NCI-H2196 treated with DMSO at 0.1 percent for 48 hours (cell line): ENCODE measurements around the gene LYSET.
"Not testable (repeated sequence)": the region's sequence is repeated elsewhere in the genome, so short reads cannot be mapped to it uniquely, and the experiment has no call there.

Experiments
- DNase-seq: peaks from one replicate; lab custom pipeline; 2025; ENCODE audit not compliant: unreplicated experiment; lab: John Stamatoyannopoulos, UW

The LYSET gene

GRCh38 chr14:93220509-93220908, 35.4 kb downstream of the LYSET start:
- no peak for DNase-seq

GRCh38 chr14:93223565-93223964, 38.4 kb downstream of the LYSET start:
- no peak for DNase-seq

- DNase-seq = no peak
These were observed 43.4 kb downstream of the LYSET start for GRCh38 chr14:93228550-93228949.

GRCh38 chr14:93230539-93230938, 45.4 kb downstream of the LYSET start:
- no peak for DNase-seq

- DNase-seq = no peak
These were observed 46.2 kb downstream of the LYSET start for GRCh38 chr14:93231129-93231979.

GRCh38 chr14:93232159-93232558, 47.0 kb downstream of the LYSET start:
- no peak for DNase-seq

GRCh38 chr14:93233078-93233477, 48.0 kb downstream of the LYSET start:
- DNase-seq = not testable (repeated sequence)

- DNase-seq = no peak
These were observed 49.7 kb downstream of the LYSET start for GRCh38 chr14:93234798-93235197.
